GM21381 (cell line): ENCODE measurements around the gene OR2F2.

Experiments
- ATAC-seq: cut with Tn5 transposase; IDR thresholded peaks from one replicate; pipeline ENCODE4 v1.9.1; 2021; ENCODE audit warnings: mild to moderate bottlenecking, moderate library complexity; ENCODE audit not compliant: unreplicated experiment

Gene OR2F2, protein sequence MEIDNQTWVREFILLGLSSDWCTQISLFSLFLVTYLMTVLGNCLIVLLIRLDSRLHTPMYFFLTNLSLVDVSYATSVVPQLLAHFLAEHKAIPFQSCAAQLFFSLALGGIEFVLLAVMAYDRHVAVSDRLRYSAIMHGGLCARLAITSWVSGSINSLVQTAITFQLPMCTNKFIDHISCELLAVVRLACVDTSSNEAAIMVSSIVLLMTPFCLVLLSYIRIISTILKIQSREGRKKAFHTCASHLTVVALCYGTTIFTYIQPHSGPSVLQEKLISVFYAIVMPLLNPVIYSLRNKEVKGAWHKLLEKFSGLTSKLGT

DNA sequence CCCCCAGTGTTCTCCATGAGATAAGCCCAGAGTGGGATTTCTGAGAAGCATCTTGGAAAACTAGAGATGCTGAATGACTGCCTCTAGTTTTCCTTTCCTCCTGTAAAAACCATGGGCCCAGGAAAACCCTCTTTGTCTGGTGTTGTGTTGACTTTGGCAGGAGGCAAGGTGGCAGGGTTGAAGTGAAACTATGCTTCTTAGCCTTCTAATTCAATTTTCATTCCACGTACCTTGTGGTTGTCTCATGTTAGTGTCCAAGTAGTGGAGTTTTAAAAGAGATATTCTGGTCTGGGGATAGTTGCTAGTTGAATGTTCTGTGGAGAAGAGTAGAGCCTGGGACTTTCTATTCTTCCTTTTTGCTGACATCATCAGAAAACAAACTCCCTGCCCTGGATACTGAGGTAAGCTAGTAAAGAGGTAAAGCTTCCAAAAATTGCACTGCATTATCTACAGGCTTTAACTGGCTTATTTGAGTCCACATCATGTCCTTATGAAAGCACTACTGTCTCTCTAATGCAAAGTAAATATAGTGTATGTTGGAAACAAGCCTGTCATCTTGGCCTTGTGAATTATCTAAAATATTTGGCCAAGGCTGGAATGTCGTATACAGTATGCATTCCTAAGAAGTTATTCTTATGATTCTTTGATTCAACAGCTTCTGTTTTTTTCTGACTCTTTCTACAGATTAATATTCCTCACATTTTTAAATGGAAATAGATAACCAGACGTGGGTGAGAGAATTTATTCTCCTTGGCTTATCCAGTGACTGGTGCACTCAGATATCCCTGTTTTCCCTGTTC is at the start of gene OR2F2:
TSS of gene OR2F2 (plus strand) at position 708 of the 800 bp plus-strand sequence. CDS start at position 708, 0 bp downstream.
- ATAC-seq: no peak

DNA sequence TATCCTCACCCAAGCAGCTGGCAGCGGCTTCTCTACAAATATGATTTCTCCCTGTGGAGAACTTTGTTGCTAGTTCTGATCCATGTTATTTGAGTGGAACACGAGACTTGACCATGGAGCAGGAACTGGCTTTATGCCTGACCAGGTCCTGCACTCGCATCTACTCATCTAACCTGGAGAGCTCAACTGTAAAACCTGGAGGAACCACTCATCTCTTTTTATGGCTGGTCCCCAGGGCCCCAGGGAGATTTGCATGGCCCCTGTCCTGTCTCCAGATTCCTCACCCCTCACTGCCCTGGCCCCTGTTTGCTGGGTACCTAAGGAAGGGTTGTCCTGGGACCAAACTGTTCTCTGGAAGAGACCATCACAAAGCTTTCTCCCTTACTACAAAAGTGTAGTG is 49.1 kb upstream of the OR2F2 start:
- ATAC-seq: no peak

DNA sequence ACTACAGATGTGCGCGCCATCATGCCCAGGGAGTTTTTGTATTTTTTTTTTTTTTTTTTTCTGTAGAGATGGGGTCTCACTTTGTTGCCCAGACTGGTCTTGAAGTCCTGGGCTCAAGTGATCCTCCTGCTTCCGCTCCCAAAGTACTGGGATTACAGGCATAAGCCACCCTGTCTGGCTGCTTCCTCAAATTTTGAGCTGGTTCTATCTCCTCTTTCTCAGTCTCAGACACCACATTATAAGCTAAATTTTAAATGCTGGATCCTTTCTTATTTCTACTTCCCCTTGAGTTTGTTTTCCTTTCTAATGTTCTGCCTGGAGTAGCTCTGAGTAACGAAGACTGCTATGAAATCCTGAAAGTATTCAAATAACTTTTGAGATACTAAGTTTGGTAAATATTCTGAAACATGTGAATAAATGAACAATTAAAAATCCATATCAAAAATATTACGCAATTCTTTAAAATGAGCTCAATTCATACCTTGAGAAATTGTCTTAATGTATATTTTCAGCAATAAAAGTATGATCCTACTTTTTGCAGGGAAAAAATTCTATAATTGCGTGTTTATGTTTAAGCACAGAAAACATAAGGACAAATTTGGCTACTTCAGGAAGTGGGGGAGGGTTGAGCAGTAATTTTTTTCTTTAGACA is 48.1 kb upstream of the OR2F2 start:
- no peak for ATAC-seq

DNA sequence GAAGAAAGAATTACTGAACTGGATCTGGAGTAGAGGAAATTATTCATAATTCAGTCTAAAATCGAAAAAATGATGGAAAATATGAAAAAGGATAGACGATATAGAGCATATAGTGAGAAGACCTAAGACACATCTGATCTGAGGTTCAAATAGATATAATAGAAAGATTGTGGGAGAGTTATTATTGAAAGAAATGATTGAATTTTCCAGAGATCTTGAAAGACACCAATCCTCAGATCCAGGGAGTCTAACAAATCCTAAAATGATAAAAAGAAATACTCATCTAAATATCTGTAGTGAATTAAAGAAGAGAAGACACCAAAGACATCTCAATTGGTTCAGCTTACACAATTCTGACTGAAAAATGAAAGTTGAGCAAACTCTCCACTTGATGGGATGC is 46.0 kb upstream of the OR2F2 start:
- ATAC-seq: no peak

DNA sequence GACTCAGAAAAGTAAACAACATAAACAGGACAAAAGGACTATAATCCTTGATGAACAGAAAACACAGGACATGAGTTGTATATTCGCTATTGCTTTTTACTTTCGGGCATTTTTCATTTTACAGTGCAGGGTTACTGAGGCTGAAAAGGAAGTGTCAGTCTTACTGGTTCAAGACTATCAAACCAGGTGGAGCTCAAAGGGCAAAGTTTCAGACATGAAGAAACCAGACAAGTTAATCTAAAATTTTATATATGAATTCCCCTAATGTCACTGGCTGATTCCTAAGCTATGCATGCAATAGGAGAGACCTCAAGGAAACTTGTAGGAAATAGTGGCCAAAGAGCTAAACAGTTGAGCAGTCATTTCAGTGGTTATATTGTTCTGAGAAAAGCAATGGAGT is 44.5 kb upstream of the OR2F2 start:
- ATAC-seq: no peak

DNA sequence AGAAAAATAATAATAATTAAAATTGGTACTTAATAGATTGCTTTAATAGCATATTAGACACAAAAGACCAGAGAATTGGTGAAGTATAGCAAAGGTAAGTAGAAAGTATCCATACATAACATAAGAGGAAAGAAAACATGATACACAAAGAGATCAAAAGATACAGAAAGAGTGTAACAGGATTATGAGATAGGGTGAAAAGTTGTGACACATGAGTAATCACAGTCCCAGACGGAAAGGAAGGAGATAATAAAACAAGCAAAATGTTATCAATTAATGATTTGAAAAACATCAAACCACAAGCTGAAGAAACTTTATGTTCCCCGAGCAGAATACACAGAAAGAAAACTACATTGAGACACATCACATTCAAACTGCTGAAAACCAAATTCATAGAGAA is 43.6 kb upstream of the OR2F2 start:
- ATAC-seq: no peak

DNA sequence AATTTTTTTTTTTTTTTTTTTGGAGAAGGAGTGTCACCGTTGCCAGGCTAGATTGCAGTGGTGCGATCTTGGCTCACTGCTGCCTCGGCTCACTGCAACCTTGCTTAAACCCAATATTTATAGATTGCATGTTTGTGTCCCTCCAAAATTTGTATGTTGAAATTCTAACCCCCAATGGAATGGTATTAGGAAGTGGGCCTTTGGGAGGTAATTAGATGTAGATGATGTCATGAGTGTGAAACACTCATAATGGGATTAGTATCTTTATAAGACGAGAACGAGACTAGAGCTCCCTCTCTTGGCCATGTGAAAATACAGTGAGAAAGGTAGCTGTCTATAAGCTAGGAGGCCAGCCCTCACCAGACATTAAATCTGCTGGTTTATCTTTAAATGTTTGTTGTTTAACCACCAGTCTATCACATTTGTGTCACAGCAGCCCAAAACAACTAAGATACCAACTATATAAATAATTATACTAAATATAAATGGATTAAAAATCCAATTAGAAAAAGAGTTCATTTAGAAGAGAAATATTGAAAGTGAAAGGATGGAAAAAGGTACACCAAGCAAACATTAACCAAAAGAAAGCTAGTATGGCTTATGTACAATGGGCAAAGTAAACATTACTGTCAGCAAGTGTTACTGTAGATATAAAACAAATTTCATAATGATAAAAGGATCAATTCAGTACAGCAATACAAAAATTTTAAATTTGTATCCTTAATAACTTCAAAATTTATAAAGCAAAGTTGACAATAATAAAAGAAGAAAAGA is 42.3 kb upstream of the OR2F2 start:
- peak; percentile 98 for ATAC-seq

DNA sequence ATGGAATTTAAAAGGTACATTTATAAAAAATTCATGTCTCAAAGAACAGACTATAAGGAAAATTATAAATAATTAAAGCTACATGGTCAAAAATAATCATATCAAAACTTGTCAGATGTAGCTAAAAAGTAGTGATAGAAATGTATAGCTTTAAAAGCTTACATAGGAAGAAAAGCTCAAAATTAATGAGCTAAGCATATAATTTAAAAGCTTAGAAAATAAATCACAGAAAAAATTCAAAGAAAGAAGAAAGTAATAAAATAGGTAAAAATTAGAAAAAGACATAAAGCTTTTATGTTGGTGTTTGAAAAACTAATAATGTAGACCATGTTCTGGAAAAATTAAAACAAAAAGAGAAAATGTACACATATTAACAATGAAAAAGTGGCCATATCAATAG is 38.4 kb upstream of the OR2F2 start:
- ATAC-seq: no peak

DNA sequence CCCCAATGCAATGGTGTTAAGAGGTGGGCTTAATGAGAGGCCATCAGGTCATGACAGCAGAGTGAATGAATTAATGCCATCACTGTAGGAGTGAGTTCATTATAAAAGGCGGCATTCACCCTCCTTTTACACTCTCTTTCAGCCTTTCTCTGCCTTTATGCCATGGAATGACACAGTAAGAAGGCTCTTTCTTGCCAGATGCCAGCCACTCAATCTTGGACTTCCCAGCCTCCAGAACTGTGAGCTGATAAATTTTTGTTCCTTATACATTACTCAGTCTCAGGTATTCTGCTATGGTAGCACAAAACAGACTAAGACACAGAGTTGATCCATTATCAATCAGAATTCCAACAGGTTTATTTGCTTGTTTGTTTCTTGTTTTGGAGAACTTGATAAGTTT is 36.2 kb upstream of the OR2F2 start:
- ATAC-seq: no peak

DNA sequence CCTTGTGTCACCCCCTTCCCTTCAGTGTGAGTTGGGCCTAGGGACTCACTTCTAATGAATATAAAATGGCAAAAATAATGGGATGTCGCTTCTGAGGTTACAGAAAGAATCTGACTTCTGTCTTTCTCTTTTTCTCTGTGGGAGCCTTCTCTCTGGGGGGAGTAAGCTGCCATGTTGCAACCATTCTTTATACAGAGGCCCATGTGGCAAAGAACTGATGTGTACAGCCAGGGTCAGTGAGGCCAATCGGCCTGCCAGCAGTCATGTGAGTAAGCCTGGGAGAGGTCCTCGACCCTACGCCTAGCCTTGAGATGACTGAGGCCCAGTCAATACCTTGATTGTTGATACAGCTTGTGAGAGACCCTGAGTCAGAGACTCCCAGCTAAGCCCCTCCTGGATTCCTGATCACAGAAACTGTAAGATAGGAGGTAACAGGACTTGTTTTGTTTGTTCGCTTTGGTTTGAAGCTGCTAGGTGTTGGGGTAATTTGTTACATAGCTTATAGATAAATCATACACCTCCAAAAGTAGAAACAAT is 34.7 kb upstream of the OR2F2 start:
- ATAC-seq: no peak

DNA sequence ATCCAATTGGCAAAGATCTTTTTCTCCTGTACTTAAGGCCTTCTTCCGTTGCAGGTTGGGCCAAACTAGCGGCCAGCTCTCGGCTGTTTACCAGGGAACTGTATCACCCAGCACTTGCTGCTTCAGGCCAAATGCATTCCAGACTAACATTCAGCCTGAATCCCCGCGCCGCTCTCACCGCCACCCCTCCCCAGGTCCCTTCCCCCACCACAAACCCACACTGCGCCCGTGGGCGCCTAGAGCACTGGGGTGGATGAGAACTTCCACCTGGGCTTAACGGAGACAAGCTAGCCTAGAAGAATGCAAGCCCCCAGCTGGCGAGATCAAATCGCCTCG is 33.7 kb upstream of the OR2F2 start:
- ATAC-seq: no peak

DNA sequence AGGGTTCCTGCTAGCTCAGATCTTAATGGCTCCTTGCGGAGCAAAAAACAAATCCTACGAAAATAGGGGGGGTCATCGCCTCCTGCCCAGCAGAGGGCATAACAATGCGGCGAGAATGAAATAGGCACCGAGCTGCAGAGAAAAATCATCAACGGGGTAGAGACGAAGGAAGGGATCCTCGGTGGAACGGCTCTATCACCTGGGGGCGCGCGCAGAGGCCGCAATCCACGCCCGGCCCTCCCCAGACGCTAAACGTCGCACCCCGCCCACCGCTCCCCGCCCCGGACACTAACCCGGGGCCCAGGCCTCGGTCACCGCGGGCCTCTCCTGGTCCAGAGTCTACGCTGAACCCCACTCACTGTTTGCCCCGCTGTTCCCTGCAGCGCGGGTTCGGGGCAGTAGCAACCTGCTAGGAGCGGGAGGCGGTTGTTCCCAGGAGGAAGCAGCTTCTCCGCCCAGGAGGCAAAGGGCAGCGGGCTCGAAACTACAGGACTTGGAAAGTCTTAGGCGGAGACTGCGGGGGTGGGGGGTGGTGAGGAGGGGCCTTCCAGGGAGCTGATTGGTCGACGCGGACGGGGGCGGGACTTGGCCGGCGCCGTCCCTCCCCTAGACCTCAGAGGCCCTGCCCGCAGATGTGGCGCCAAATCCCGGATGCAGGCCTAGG is 33.2 kb upstream of the OR2F2 start, which contains the start of gene TCAF1:
TSS of gene TCAF1 (minus strand) at position 509 of the 664 bp plus-strand sequence. CDS start 25,568 bp downstream, outside the sequence.
- peak; percentile 93 for ATAC-seq

DNA sequence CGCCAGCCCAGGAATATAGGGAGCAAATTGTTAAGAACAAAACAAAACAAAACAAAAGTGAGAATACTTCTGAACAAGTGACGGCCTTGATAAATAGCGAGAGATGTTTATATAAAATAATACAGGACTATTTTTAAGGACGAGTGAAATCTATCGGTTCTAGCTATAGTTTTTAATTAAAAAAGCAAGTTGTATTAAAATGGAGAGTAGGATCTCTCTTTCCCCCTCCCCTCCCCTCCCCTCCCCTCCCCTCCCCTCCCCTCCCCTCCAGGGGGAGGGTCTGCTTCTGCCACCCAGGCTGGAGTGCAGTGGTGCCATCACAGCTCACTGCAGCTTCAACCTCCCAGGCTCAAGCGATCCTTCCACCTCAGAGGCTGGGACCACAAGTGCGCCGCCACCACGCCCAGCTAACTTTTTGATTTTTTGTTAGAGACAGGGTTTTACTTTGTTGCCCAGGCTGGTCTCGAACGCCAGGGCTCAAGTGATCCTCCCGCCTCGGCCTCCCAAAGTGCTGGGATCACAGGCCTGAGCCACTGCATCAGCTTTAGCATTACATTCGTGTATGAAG is 32.6 kb upstream of the OR2F2 start:
- ATAC-seq: no peak

DNA sequence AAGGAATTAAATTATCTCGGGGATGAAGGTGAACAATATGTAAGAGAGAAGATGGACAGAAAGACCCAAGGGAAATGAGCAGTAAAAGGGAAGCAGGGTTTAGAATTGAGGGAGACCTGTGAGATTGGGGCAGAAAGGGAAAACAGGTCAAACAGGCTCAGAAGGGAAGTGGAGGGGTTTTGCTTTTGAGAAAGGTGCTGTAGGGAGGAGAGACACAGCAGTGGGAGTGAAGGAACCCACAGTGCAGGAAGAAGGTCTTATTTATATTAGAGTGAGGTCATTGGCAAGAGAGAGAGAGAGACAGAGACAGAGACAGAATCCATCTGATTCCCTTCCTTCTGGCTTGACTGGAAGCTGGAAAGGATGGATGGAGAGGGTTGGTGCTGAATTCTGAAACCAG is 29.5 kb upstream of the OR2F2 start:
- ATAC-seq: no peak

DNA sequence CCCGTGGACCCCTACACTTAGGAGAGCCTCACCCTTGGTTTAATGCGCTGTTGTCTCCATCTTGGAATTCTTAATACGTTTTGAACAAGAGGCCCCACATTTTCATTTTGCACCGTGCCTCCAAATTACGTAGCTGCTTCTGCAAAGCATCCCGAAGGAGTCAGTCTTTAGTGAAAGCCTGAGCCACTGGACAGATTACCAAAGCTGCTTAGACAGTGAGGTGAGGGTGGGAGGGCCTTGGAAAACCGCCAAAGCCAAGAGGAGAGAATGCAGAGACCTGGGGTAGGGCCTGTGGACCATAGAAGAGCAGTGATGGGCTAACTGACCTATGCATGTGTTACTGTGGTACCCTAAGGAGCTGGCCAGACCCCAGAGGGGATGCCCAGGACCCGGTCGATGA is 28.9 kb upstream of the OR2F2 start:
- no peak for ATAC-seq

DNA sequence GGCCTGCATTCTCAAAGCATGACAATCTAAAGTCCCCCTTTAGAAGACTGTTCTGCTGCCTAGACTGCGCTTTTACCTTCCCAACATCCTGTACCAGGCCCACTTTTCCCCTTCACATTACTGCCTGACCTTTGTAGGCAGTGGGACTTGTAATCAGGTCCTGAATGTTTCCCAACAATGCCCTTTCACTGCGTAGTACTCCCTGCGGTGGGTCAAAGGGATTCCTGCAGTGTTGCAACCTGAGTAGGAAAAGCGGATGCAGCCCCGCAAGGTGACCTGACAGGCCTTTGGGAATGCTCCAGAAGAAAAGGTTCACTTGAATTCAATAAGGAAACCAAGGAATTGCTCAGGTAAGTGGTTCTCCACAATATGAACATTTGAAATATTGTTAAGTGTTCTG is 28.1 kb upstream of the OR2F2 start:
- ATAC-seq: no peak

DNA sequence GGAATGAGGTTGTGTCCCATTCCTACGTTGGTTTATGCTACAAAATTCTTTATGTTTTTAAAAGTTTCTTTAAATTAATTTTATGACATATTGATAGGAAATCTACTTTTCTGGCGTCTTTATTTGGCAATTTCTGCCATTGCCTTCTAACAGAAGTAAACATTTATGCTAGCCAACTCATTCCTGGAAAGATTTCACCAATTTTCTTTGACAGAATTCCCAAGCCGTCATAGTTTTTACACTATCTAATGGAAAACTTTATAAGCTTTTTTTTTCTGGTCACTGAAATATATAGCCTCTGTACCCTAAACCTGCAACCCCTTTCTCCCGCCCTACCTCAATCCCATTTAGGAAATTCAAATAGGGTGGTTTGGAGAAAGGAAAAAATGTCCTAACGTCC is 26.9 kb upstream of the OR2F2 start:
- no peak for ATAC-seq

DNA sequence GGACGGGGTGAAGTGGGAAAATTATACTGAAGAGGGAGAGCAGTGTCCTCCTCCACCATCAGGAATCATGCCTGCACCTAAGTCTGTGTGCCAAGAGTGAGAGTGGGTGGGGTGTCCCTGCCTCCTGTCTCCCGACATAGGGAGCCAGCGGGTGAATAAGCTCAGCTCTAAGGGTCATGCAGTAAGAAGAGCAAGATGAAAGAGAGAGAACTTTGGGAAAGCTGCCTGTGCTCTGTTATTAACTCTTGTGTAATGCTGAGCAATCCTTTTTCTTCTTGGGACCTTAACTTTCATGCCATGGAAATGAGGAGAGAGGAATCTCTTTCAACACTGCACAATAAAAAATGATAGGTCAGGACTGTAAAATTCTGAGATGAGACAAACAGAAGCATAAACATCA is 25.2 kb upstream of the OR2F2 start:
- no peak for ATAC-seq

DNA sequence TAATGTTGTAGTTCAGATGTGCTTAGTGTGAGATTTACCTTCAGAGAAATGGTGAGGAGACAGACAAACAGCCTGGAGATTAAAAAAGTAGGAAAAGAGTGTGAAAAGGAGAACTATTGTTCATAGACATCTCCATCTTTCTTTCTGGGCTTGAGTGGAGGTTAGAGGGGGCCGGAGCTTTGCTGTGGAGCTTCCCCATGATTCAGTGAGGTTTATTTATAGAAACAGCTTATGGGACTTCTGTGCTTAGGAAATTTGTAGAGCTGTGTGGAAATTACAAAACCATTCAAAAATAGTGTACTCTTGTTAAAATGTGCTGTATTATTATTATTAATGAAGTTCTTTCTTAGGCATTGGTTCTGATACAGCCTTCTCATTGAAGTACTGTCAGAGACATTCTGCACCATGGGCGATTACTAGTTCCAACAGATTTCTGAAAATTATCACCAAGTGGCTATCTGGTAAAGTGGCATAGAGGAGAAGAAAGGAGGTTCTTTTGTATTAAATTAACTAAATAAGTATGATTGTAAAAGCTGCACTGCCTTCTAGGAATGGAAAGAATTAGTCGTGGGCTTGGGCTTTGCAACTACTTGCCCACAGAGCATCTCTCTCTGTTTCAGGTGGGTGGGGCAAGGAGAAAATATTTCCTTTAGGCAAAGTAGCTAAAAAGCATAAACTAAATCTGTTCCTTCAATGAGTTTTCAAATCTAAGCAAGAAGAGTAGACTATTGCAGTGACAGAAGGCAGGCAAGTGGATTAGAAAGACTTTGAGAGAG is 24.4 kb upstream of the OR2F2 start:
- no peak for ATAC-seq
